WTC11 (cell line): ENCODE data around the gene PDE11A. TPM values are rescaled to one million over a fixed set of nuclear protein-coding genes. Genes with fewer than 3 reads are reported as not detected.

Experiments
- ATAC-seq: fragments of 200-7000 bp; cut with Tn5 transposase; 2 replicates; pipeline ENCODE4 v1.10.0; 2021; ENCODE audit warnings: mild to moderate bottlenecking, moderate library complexity
- CTCF ChIA-PET: fragments of 300-600 bp; sonication (Branson Sonifier 250); formaldehyde crosslinking; loops from one replicate; lab custom pipeline; 2021; ENCODE audit warnings: antibody characterized with exemption; lab: Charles Lee
- POLR2A ChIA-PET: fragments of 350-600 bp; sonication (Branson Sonifier 250); formaldehyde crosslinking; loops from one replicate; lab custom pipeline; 2021; ENCODE audit warnings: antibody characterized with exemption; lab: Charles Lee
- DNase-seq: peaks from one replicate; pipeline ENCODE4 v3.0.0; 2021; ENCODE audit warnings: low spot score
- H3K27ac Mint-ChIP-seq: 2 replicates; pipeline ENCODE4 v1.8.0; 2021; ENCODE audit warnings: mixed read lengths
- H3K27me3 Mint-ChIP-seq: 2 replicates; pipeline ENCODE4 v1.8.0; 2021; ENCODE audit warnings: low read depth, mild to moderate bottlenecking, moderate library complexity, mixed read lengths
- H3K36me3 Mint-ChIP-seq: 2 replicates; pipeline ENCODE4 v1.8.0; 2021; ENCODE audit warnings: mixed read lengths
- H3K4me1 Mint-ChIP-seq: 2 replicates; pipeline ENCODE4 v1.8.0; 2022; ENCODE audit warnings: mixed read lengths
- H3K4me3 Mint-ChIP-seq: 2 replicates; pipeline ENCODE4 v1.8.0; 2021; ENCODE audit warnings: mild to moderate bottlenecking, moderate library complexity, mixed read lengths
- H3K9me3 Mint-ChIP-seq: 2 replicates; pipeline ENCODE4 v1.8.0; 2021; ENCODE audit warnings: mixed read lengths
- ATF3 ChIP-seq: sonication (generic); formaldehyde crosslinking; conservative IDR thresholded peaks from 2 replicates; pipeline ENCODE4 v1.8.1; 2022; ENCODE audit warnings: mild to moderate bottlenecking, missing genetic modification reagents
- CREB1 ChIP-seq: sonication (generic); formaldehyde crosslinking; IDR thresholded peaks from 2 replicates; pipeline ENCODE4 v1.8.0; 2023; ENCODE audit warnings: mild to moderate bottlenecking, missing genetic modification reagents
- E2F5 ChIP-seq: sonication (generic); formaldehyde crosslinking; IDR thresholded peaks from 2 replicates; pipeline ENCODE4 v1.8.1; 2022; ENCODE audit warnings: mild to moderate bottlenecking, moderate library complexity, missing genetic modification reagents
- ETV6 ChIP-seq: sonication (generic); formaldehyde crosslinking; IDR thresholded peaks from 2 replicates; pipeline ENCODE4 v1.8.1; 2022; ENCODE audit warnings: mild to moderate bottlenecking, missing genetic modification reagents
- HMGXB4 ChIP-seq: sonication (generic); formaldehyde crosslinking; IDR thresholded peaks from 2 replicates; pipeline ENCODE4 v1.8.1; 2023; ENCODE audit warnings: mild to moderate bottlenecking, moderate library complexity, missing genetic modification reagents
- KAT7 ChIP-seq: sonication (generic); formaldehyde crosslinking; IDR thresholded peaks from 2 replicates; pipeline ENCODE4 v1.8.1; 2023; ENCODE audit warnings: missing genetic modification reagents, mild to moderate bottlenecking, borderline replicate concordance
- MXD4 ChIP-seq: fragments of 250-450 bp; sonication (Bioruptor Pico); IDR thresholded peaks from 2 replicates; pipeline ENCODE4 v1.8.0; 2021; ENCODE audit warnings: mild to moderate bottlenecking, moderate library complexity, borderline replicate concordance
- MYBL2 ChIP-seq: sonication (generic); formaldehyde crosslinking; IDR thresholded peaks from 2 replicates; pipeline ENCODE4 v1.8.1; 2023; ENCODE audit warnings: mild to moderate bottlenecking, moderate library complexity, missing genetic modification reagents
- NR1H2 ChIP-seq: sonication (generic); formaldehyde crosslinking; IDR thresholded peaks from 2 replicates; pipeline ENCODE4 v1.9.0; 2021; ENCODE audit warnings: mild to moderate bottlenecking, moderate library complexity, missing genetic modification reagents
- PREB ChIP-seq: sonication (generic); formaldehyde crosslinking; IDR thresholded peaks from 2 replicates; pipeline ENCODE4 v1.8.1; 2022; ENCODE audit warnings: mild to moderate bottlenecking, missing genetic modification reagents, moderate library complexity, borderline replicate concordance
- RELA ChIP-seq: sonication (generic); formaldehyde crosslinking; IDR thresholded peaks from 2 replicates; pipeline ENCODE4 v1.8.1; 2022; ENCODE audit warnings: missing genetic modification reagents, mild to moderate bottlenecking, borderline replicate concordance
- RORB ChIP-seq: fragments of 250-450 bp; sonication (Bioruptor Pico); IDR thresholded peaks from 2 replicates; pipeline ENCODE4 v1.9.0; 2021; ENCODE audit warnings: mild to moderate bottlenecking
- ZBTB43 ChIP-seq: sonication (generic); formaldehyde crosslinking; IDR thresholded peaks from 2 replicates; pipeline ENCODE4 v1.8.1; 2023; ENCODE audit warnings: mild to moderate bottlenecking, missing genetic modification reagents
- ZNF263 ChIP-seq: sonication (generic); formaldehyde crosslinking; IDR thresholded peaks from 2 replicates; pipeline ENCODE4 v1.8.1; 2022; ENCODE audit warnings: low read depth, mild to moderate bottlenecking, moderate library complexity, missing genetic modification reagents
- ZNF423 ChIP-seq: fragments of 250-450 bp; sonication (Bioruptor Pico); IDR thresholded peaks from 2 replicates; pipeline ENCODE4 v2.1.2; 2022; ENCODE audit warnings: mild to moderate bottlenecking, moderate library complexity
- ZSCAN18 ChIP-seq: fragments of 250-450 bp; sonication (Bioruptor Pico); IDR thresholded peaks from 2 replicates; pipeline ENCODE4 v2.1.2; 2022; ENCODE audit warnings: mild to moderate bottlenecking, moderate library complexity
- total RNA-seq: library from RNA; stranded (reverse); gene quantifications from 3 replicates; pipeline ENCODE4 v1.2.3, GENCODE V29; 2021

PDE11A gene
- total RNA-seq, 1 experiment from 2014 or later: 0.13 TPM

GRCh38 chr2:177992992-177993391, 79.6 kb downstream of the PDE11A start:
- Mint-ChIP-seq H3K9me3 (no peaks in the 10 kb centered on the region), H3K4me3 (no peak overlapping the region), H3K36me3 (no peaks in the 10 kb centered on the region), H3K27me3 (no peaks in the 10 kb centered on the region), H3K4me1 (peaks cover 12% of the 10 kb centered on the region), H3K27ac (no peak overlapping the region)
- CTCF ChIA-PET: interaction anchor here (0.7 kb wide), 1 partner anchor 116 kb away, joined by 3 read pairs; no protein-coding TSS in a partner anchor
- no peak for TF ChIP-seq ZSCAN18 (CRISPR knock-in tag)
- TF ChIP-seq RORB: no peak
- TF ChIP-seq CREB1: no peak
- TF ChIP-seq MYBL2 (CRISPR knock-in tag): no peak
- no peak for TF ChIP-seq ZNF263
- TF ChIP-seq MXD4: no peak
- no peak for TF ChIP-seq E2F5 (CRISPR knock-in tag)
- POLR2A ChIA-PET: no interaction called here
- ATAC-seq: no peak
- DNase-seq: no peak

- TF ChIP-seq RELA (CRISPR knock-in tag) (no peak), ZNF423 (CRISPR knock-in tag) (no peak), KAT7 (CRISPR knock-in tag) (no peak), HMGXB4 (no peak), NR1H2 (no peak), PREB (no peak), ETV6 (no peak), ATF3 (CRISPR knock-in tag) (no peak), ZBTB43 (CRISPR knock-in tag) (no peak)
- H3K27me3 Mint-ChIP-seq: no peaks in the 10 kb centered on the region
These were observed 83.3 kb downstream of the PDE11A start for GRCh38 chr2:177989029-177989885.

More at GRCh38 chr2:177989029-177989885, 83.3 kb downstream of the PDE11A start:
- no peak for ATAC-seq
- Mint-ChIP-seq H3K36me3 (no peaks in the 10 kb centered on the region), H3K4me1 (peaks cover 1% of the 10 kb centered on the region; the same call in 1 of the 2 replicates), H3K4me3 (no peak overlapping the region), H3K27ac (no peak overlapping the region), H3K9me3 (no peaks in the 10 kb centered on the region)
- ChIA-PET POLR2A (interaction anchor here (0.6 kb wide), 1 partner anchor 275 kb away, joined by 9 read pairs; no protein-coding TSS in a partner anchor), CTCF (no interaction called here)
- DNase-seq: no peak
